GM18867 (cell line): ENCODE data around the gene TBC1D9.
"Not testable (repeated sequence)": the region's sequence is repeated elsewhere in the genome, so short reads cannot be mapped to it uniquely, and the experiment has no call there.

ENCODE experiments used
- ATAC-seq: cut with Tn5 transposase; IDR thresholded peaks from one replicate; pipeline ENCODE4 v1.9.1; 2021; ENCODE audit warnings: mild to moderate bottlenecking, moderate library complexity; ENCODE audit not compliant: unreplicated experiment

The TBC1D9 gene

GRCh38 chr4:140754918-140755773, 1.0 kb downstream of the TBC1D9 start:
- no peak for ATAC-seq

GRCh38 chr4:140753329-140753728, 2.9 kb downstream of the TBC1D9 start:
- no peak for ATAC-seq

GRCh38 chr4:140752291-140753068, 3.7 kb downstream of the TBC1D9 start:
- ATAC-seq: no peak

GRCh38 chr4:140750470-140750869, 5.7 kb downstream of the TBC1D9 start:
- ATAC-seq: no peak

GRCh38 chr4:140748171-140748570, 8.0 kb downstream of the TBC1D9 start:
- ATAC-seq: no peak

GRCh38 chr4:140746546-140746945, 9.6 kb downstream of the TBC1D9 start:
- ATAC-seq: not testable (repeated sequence)

GRCh38 chr4:140744421-140744820, 11.8 kb downstream of the TBC1D9 start:
- ATAC-seq: no peak

GRCh38 chr4:140743194-140743931, 12.8 kb downstream of the TBC1D9 start:
- peak; percentile 78 for ATAC-seq

- ATAC-seq: peak; percentile 32
Measured at GRCh38 chr4:140742838-140743193, 13.4 kb downstream of the TBC1D9 start.

GRCh38 chr4:140740906-140741670, 15.1 kb downstream of the TBC1D9 start:
- ATAC-seq: no peak

GRCh38 chr4:140740422-140740821, 15.8 kb downstream of the TBC1D9 start:
- no peak for ATAC-seq

GRCh38 chr4:140739971-140740370, 16.2 kb downstream of the TBC1D9 start:
- ATAC-seq: no peak

- ATAC-seq: no peak
Measured at GRCh38 chr4:140738139-140738538, 18.0 kb downstream of the TBC1D9 start.

- ATAC-seq: no peak
Measured at GRCh38 chr4:140736669-140737343, 19.4 kb downstream of the TBC1D9 start.

- ATAC-seq: no peak
Measured at GRCh38 chr4:140735779-140736391, 20.3 kb downstream of the TBC1D9 start.

- ATAC-seq: no peak
Measured at GRCh38 chr4:140735317-140735716, 20.9 kb downstream of the TBC1D9 start.

GRCh38 chr4:140732780-140733179, 23.4 kb downstream of the TBC1D9 start:
- ATAC-seq: no peak

GRCh38 chr4:140729344-140730049, 26.7 kb downstream of the TBC1D9 start:
- ATAC-seq: no peak
